GM23338 (cell line): ENCODE results near the gene CXADR. TPM values are rescaled to one million over a fixed set of nuclear protein-coding genes. Genes with fewer than 3 reads are reported as not detected.
A peak's percentile ranks its signal among the peaks of the same experiment; 100 is the strongest.

ENCODE experiments used
- ATAC-seq: fragments of 200-7000 bp; cut with Tn5 transposase; 3 replicates; pipeline ENCODE4 v1.9.1; 2020
- DNase-seq: peaks from one replicate; pipeline ENCODE4 v3.0.0-alpha.2; 2015; ENCODE audit warnings: low spot score
- H2AFZ ChIP-seq: fragments of 200-600 bp; sonication (generic); 2 replicates; pipeline ENCODE4 v1.8.0; 2016; ENCODE audit warnings: antibody characterized with exemption, mild to moderate bottlenecking, moderate library complexity
- H3F3A ChIP-seq: fragments of 200-600 bp; sonication (generic); replicated peaks from 2 replicates; pipeline ENCODE4 v1.8.0; 2017; ENCODE audit warnings: antibody characterized with exemption, mixed run types, low read depth
- H3K27ac ChIP-seq: fragments of 200-600 bp; sonication (generic); 2 replicates; pipeline ENCODE4 v1.6.1; 2016; ENCODE audit warnings: low read depth
- H3K27me3 ChIP-seq: fragments of 200-600 bp; sonication (generic); 2 replicates; pipeline ENCODE4 v1.8.0; 2016; ENCODE audit warnings: mild to moderate bottlenecking, mixed run types, moderate library complexity; ENCODE audit not compliant: insufficient read depth
- H3K36me3 ChIP-seq: fragments of 200-600 bp; sonication (generic); 2 replicates; pipeline ENCODE4 v1.8.0; 2016; ENCODE audit warnings: mild to moderate bottlenecking; ENCODE audit not compliant: insufficient read depth
- H3K4me1 ChIP-seq: fragments of 200-600 bp; sonication (generic); 2 replicates; pipeline ENCODE4 v1.8.0; 2016; ENCODE audit warnings: mild to moderate bottlenecking, moderate library complexity; ENCODE audit not compliant: insufficient read depth
- H3K4me2 ChIP-seq: fragments of 200-600 bp; sonication (generic); 2 replicates; pipeline ENCODE4 v1.7.1; 2017; ENCODE audit warnings: mixed run types
- H3K4me3 ChIP-seq: fragments of 200-600 bp; sonication (generic); 2 replicates; pipeline ENCODE4 v1.6.1; 2016; ENCODE audit warnings: mixed run types
- H3K79me2 ChIP-seq: fragments of 200-600 bp; sonication (generic); replicated peaks from 2 replicates; pipeline ENCODE4 v1.8.0; 2017; ENCODE audit warnings: mild to moderate bottlenecking; ENCODE audit not compliant: insufficient read depth
- H3K9me2 ChIP-seq: fragments of 200-600 bp; sonication (generic); 2 replicates; pipeline ENCODE4 v1.8.0; 2017; ENCODE audit not compliant: insufficient read depth
- H4K20me1 ChIP-seq: fragments of 200-600 bp; sonication (generic); replicated peaks from 2 replicates; pipeline ENCODE4 v1.8.0; 2017; ENCODE audit warnings: mild to moderate bottlenecking; ENCODE audit not compliant: insufficient read depth
- H3K27ac Mint-ChIP-seq: 2 replicates; pipeline ENCODE4 v1.8.0; 2020; ENCODE audit warnings: inconsistent platforms, mild to moderate bottlenecking, moderate library complexity, mixed read lengths
- H3K27me3 Mint-ChIP-seq: 3 replicates; pipeline ENCODE4 v1.8.0; 2022; ENCODE audit warnings: low read depth, mild to moderate bottlenecking, moderate library complexity, mixed read lengths, inconsistent platforms; ENCODE audit not compliant: insufficient read depth, poor library complexity
- H3K36me3 Mint-ChIP-seq: 3 replicates; pipeline ENCODE4 v1.8.0; 2021; ENCODE audit warnings: low read depth, mild to moderate bottlenecking, inconsistent platforms, moderate library complexity, mixed read lengths
- H3K4me1 Mint-ChIP-seq: 3 replicates; pipeline ENCODE4 v1.8.0; 2020; ENCODE audit warnings: mild to moderate bottlenecking, inconsistent platforms, mixed read lengths
- H3K4me3 Mint-ChIP-seq: 3 replicates; pipeline ENCODE4 v1.8.0; 2021; ENCODE audit warnings: moderate library complexity, mild to moderate bottlenecking, inconsistent platforms, mixed read lengths
- H3K9me3 Mint-ChIP-seq: 3 replicates; pipeline ENCODE4 v1.8.0; 2020; ENCODE audit warnings: moderate library complexity, mild to moderate bottlenecking, inconsistent platforms, mixed read lengths
- CREB1 ChIP-seq: fragments of 250-450 bp; sonication (Bioruptor Pico); IDR thresholded peaks from 2 replicates; pipeline ENCODE4 v1.5.0; 2020; ENCODE audit warnings: low read depth, mild to moderate bottlenecking, moderate library complexity
- EZH2phosphoT487 ChIP-seq: fragments of 200-600 bp; sonication (generic); IDR thresholded peaks from one replicate; pipeline ENCODE4 v1.8.1; 2018; ENCODE audit warnings: antibody characterized with exemption; ENCODE audit not compliant: unreplicated experiment
- JUNB ChIP-seq: IDR thresholded peaks from one replicate; pipeline ENCODE4 v1.6.1; 2016; ENCODE audit warnings: antibody characterized with exemption; ENCODE audit not compliant: unreplicated experiment
- NANOG ChIP-seq: IDR thresholded peaks from 2 replicates; pipeline ENCODE4 v1.6.1; 2016; ENCODE audit warnings: antibody characterized with exemption, borderline replicate concordance
- POLR2AphosphoS5 ChIP-seq: IDR thresholded peaks from 2 replicates; pipeline ENCODE4 v1.6.1; 2016; ENCODE audit warnings: antibody characterized with exemption, low read depth
- REST ChIP-seq: IDR thresholded peaks from one replicate; pipeline ENCODE4 v1.6.1; 2018; ENCODE audit warnings: antibody characterized with exemption; ENCODE audit not compliant: unreplicated experiment
- ZNF114 ChIP-seq: fragments of 250-450 bp; sonication (Bioruptor Pico); IDR thresholded peaks from 2 replicates; pipeline ENCODE4 v1.5.0; 2020; ENCODE audit warnings: mild to moderate bottlenecking, moderate library complexity
- ZNF331 ChIP-seq: fragments of 250-450 bp; sonication (Bioruptor Pico); IDR thresholded peaks from 2 replicates; pipeline ENCODE4 v1.5.0; 2020; ENCODE audit warnings: low read depth, mild to moderate bottlenecking, moderate library complexity
- polyA plus RNA-seq: library from polyadenylated mRNA; unstranded; fragments of >200 nt; fragmentation: Nextera tagmentation; extraction: Ambion mirVana; gene quantifications from 2 replicates; pipeline ENCODE4 v1.2.1, GENCODE V29; 2016
- total RNA-seq: library from RNA; depleted of rRNA; stranded (reverse); fragments of >200 nt; shearing (Covaris generic); gene quantifications from 2 replicates; pipeline ENCODE4 v1.2.3, GENCODE V29; 2014
- TF ChIP-seq, protein P1 (sequence below): IDR thresholded peaks from 2 replicates; pipeline ENCODE4 v1.6.1; 2016; ENCODE audit warnings: antibody characterized with exemption

The CXADR gene
- total and polyA plus RNA-seq, 2 experiments from 2014 or later: 126 to 207 TPM

- peaks cover 12% of the 10 kb centered on the region for H3K27me3 Mint-ChIP-seq
- H3K36me3 Mint-ChIP-seq: peaks cover 44% of the 10 kb centered on the region
- Histone ChIP-seq H3K27ac (no peak overlapping the region), H3K4me2 (no peak overlapping the region), H3K79me2 (peaks cover 100% of the 10 kb centered on the region), H3K4me3 (no peak overlapping the region), H3K27me3 (no peaks in the 10 kb centered on the region), H3F3A (no peaks in the 10 kb centered on the region), H3K4me1 (peaks cover 56% of the 10 kb centered on the region), H3K9me2 (no peaks in the 10 kb centered on the region), H2AFZ (no peak overlapping the region), H4K20me1 (peaks cover 81% of the 10 kb centered on the region), H3K36me3 (no peaks in the 10 kb centered on the region)
- H3K27ac Mint-ChIP-seq: no peak overlapping the region
- TF ChIP-seq REST (no peak), POLR2AphosphoS5 (no peak), ZNF331 (CRISPR knock-in tag) (no peak), NANOG (no peak), JUNB (no peak), CREB1 (no peak), ZNF114 (CRISPR knock-in tag) (no peak)
- TF ChIP-seq, protein P1, sequence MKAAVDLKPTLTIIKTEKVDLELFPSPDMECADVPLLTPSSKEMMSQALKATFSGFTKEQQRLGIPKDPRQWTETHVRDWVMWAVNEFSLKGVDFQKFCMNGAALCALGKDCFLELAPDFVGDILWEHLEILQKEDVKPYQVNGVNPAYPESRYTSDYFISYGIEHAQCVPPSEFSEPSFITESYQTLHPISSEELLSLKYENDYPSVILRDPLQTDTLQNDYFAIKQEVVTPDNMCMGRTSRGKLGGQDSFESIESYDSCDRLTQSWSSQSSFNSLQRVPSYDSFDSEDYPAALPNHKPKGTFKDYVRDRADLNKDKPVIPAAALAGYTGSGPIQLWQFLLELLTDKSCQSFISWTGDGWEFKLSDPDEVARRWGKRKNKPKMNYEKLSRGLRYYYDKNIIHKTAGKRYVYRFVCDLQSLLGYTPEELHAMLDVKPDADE: no peak
- peaks cover 61% of the 10 kb centered on the region for H3K4me1 Mint-ChIP-seq
- DNase-seq (no peak), ATAC-seq (no peak)
- no peak overlapping the region for H3K4me3 Mint-ChIP-seq
- H3K9me3 Mint-ChIP-seq: no peaks in the 10 kb centered on the region
Observed at GRCh38 chr21:17540530-17540929, 27.7 kb downstream of the CXADR start.

GRCh38 chr21:17542371-17543011 lies 29.6 kb downstream of the CXADR start:
- ATAC-seq: no peak
- H3K4me1 Mint-ChIP-seq: peaks cover 54% of the 10 kb centered on the region
- peaks cover 45% of the 10 kb centered on the region for H3K36me3 Mint-ChIP-seq

More at GRCh38 chr21:17542371-17543011, 29.6 kb downstream of the CXADR start:
- H4K20me1 ChIP-seq: peaks cover 84% of the 10 kb centered on the region
- 0 out of 2 replicates have a peak overlapping the region, but pooled peaks have one; percentile 39 for H3K4me2 ChIP-seq
- no peak overlapping the region for H3K4me3 ChIP-seq
- peaks cover 4% of the 10 kb centered on the region for H3K36me3 ChIP-seq
- Mint-ChIP-seq H3K9me3 (no peaks in the 10 kb centered on the region), H3K27ac (no peak overlapping the region), H3K4me3 (no peak overlapping the region), H3K27me3 (peaks cover 13% of the 10 kb centered on the region)
- H3K9me2 ChIP-seq: no peaks in the 10 kb centered on the region
- H3K4me1 ChIP-seq: peaks cover 51% of the 10 kb centered on the region
- TF ChIP-seq CREB1 (no peak), ZNF331 (CRISPR knock-in tag) (no peak), EZH2phosphoT487 (no peak)
- DNase-seq: no peak
- no peak overlapping the region for H2AFZ ChIP-seq
- no peak overlapping the region for H3K27ac ChIP-seq
- no peaks in the 10 kb centered on the region for H3F3A ChIP-seq
- H3K27me3 ChIP-seq: no peaks in the 10 kb centered on the region
- H3K79me2 ChIP-seq: peaks cover 100% of the 10 kb centered on the region
